ENCODE data around the gene ASF1A.

ASF1A gene

GRCh38 chr6:118871331-118871730 is 22.6 kb upstream of the ASF1A start:
- H3K4me3 ChIP-seq (ENCODE audit: low read depth, low read length) = no peak overlapping the region
- TF ChIP-seq CTCF (IDR thresholded peaks at IDR 0.05; ENCODE audit: borderline replicate concordance, insufficient read depth, low read depth, low read length) = no peak

DNA sequence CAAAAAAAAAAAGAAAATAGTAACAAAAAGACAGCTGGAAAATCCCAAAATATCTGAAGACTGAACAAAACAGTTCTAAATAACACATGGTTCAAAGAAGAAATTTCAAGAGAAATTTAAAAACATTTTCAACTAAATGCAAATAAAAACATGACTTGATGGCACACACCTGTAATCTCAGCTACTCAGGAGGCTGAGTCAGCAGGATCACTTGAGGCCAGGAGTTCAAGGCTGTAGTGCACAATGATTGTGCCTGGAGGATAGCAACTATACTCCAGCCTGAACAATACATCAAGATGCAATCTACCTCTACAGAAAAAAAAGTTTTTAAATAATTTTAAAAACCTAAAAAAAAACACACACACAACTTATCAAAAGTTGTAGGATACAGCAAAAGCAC is 21.6 kb upstream of the ASF1A start:
- TF ChIP-seq CTCF (IDR thresholded peaks at IDR 0.05; ENCODE audit: borderline replicate concordance, insufficient read depth, low read depth, low read length) = no peak
- H3K4me3 ChIP-seq (ENCODE audit: low read depth, low read length) = no peak overlapping the region

GRCh38 chr6:118872726-118873125 is 21.2 kb upstream of the ASF1A start:
- H3K4me3 ChIP-seq (ENCODE audit: low read depth, low read length) = no peak overlapping the region
- TF ChIP-seq CTCF (IDR thresholded peaks at IDR 0.05; ENCODE audit: borderline replicate concordance, insufficient read depth, low read depth, low read length) = no peak

GRCh38 chr6:118873239-118873638 is 20.7 kb upstream of the ASF1A start:
- no peak overlapping the region for H3K4me3 ChIP-seq (ENCODE audit: low read depth, low read length)
- TF ChIP-seq CTCF (IDR thresholded peaks at IDR 0.05; ENCODE audit: borderline replicate concordance, insufficient read depth, low read depth, low read length) = no peak

GRCh38 chr6:118875672-118876071 is 18.3 kb upstream of the ASF1A start:
- TF ChIP-seq CTCF (IDR thresholded peaks at IDR 0.05; ENCODE audit: borderline replicate concordance, insufficient read depth, low read depth, low read length) = no peak
- no peak overlapping the region for H3K4me3 ChIP-seq (ENCODE audit: low read depth, low read length)

DNA sequence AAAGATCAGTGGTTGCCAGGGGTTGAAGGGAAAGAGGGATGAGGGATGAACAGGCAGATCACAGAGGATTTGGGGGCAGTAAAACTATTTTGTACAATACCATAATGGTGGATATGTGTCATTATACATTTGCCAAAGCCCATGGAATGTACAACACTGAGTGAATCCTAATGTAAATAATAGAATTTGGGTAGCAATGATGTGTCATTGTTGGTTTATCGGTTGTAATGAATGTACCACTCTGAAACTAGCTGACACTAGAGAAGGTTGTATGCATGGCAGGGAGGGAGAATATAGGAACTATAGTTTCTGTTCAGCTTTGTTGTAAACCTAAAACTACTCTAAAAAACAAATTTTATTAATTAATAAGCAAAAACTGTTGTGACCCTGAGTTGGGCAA is 17.8 kb upstream of the ASF1A start:
- TF ChIP-seq CTCF (IDR thresholded peaks at IDR 0.05; ENCODE audit: borderline replicate concordance, insufficient read depth, low read depth, low read length) = no peak
- no peak overlapping the region for H3K4me3 ChIP-seq (ENCODE audit: low read depth, low read length)

- TF ChIP-seq CTCF (IDR thresholded peaks at IDR 0.05; ENCODE audit: borderline replicate concordance, insufficient read depth, low read depth, low read length) = no peak
- H3K4me3 ChIP-seq (ENCODE audit: low read depth, low read length) = no peak overlapping the region
Measured at GRCh38 chr6:118876814-118877213, 17.1 kb upstream of the ASF1A start.

Measured in GM12875 (cell line).